Activated naive CD8-positive, alpha-beta T cell treated with anti-CD3 and anti-CD28 coated beads, Interleukin-2, amount 50 U/mL, for 24 hours (primary cell): ENCODE measurements around the gene C4orf17.
A peak's percentile ranks its signal among the peaks of the same experiment; 100 is the strongest.
"Not testable (repeated sequence)": the region's sequence is repeated elsewhere in the genome, so short reads cannot be mapped to it uniquely, and the experiment has no call there.

ENCODE experiments used
- ATAC-seq: fragments of 150-1000 bp; cut with Tn5 transposase; one replicate; pipeline ENCODE4 v1.10.0; 2021
- DNase-seq: peaks from one replicate; pipeline ENCODE4 v3.0.0; 2021
- H3K27ac Mint-ChIP-seq: one replicate; pipeline ENCODE4 v1.8.0; 2021; ENCODE audit warnings: mild to moderate bottlenecking, mixed read lengths
- H3K27me3 Mint-ChIP-seq: one replicate; pipeline ENCODE4 v1.8.0; 2021; ENCODE audit warnings: mixed read lengths
- H3K36me3 Mint-ChIP-seq: one replicate; pipeline ENCODE4 v1.8.0; 2021; ENCODE audit warnings: low read depth, mixed read lengths
- H3K4me1 Mint-ChIP-seq: one replicate; pipeline ENCODE4 v1.8.0; 2021; ENCODE audit warnings: mixed read lengths
- H3K4me3 Mint-ChIP-seq: one replicate; pipeline ENCODE4 v1.8.0; 2021; ENCODE audit warnings: mild to moderate bottlenecking, moderate library complexity, mixed read lengths
- H3K9me3 Mint-ChIP-seq: one replicate; pipeline ENCODE4 v1.8.0; 2021; ENCODE audit warnings: mixed read lengths

C4orf17 gene

GRCh38 chr4:99507349-99507748 lies 3.5 kb upstream of the C4orf17 start:
- ATAC-seq: no peak
- Mint-ChIP-seq H3K27me3 (no peaks in the 10 kb centered on the region), H3K36me3 (no peaks in the 10 kb centered on the region), H3K27ac (peak overlapping the region; percentile 65), H3K4me1 (peaks cover 51% of the 10 kb centered on the region), H3K4me3 (no peak overlapping the region), H3K9me3 (peaks cover 7% of the 10 kb centered on the region)
- no peak for DNase-seq

GRCh38 chr4:99507762-99508161 lies 3.1 kb upstream of the C4orf17 start:
- ATAC-seq (peak; percentile 94), DNase-seq (peak; percentile 9)
- H3K4me1 Mint-ChIP-seq: peaks cover 51% of the 10 kb centered on the region
- H3K27me3 Mint-ChIP-seq: no peaks in the 10 kb centered on the region
- peaks cover 7% of the 10 kb centered on the region for H3K9me3 Mint-ChIP-seq
- H3K4me3 Mint-ChIP-seq: no peak overlapping the region
- H3K27ac Mint-ChIP-seq: peak overlapping the region; percentile 65
- no peaks in the 10 kb centered on the region for H3K36me3 Mint-ChIP-seq

GRCh38 chr4:99518601-99519295 lies 7.9 kb downstream of the C4orf17 start:
- Mint-ChIP-seq H3K27me3 (peaks cover 5% of the 10 kb centered on the region), H3K4me1 (no peaks in the 10 kb centered on the region), H3K4me3 (no peak overlapping the region), H3K9me3 (no peaks in the 10 kb centered on the region), H3K36me3 (no peaks in the 10 kb centered on the region), H3K27ac (no peak overlapping the region)
- no peak for DNase-seq
- ATAC-seq: no peak

- ATAC-seq (no peak), DNase-seq (no peak)
- Mint-ChIP-seq H3K27me3 (peaks cover 11% of the 10 kb centered on the region), H3K9me3 (no peaks in the 10 kb centered on the region), H3K4me3 (no peak overlapping the region), H3K36me3 (no peaks in the 10 kb centered on the region), H3K4me1 (no peaks in the 10 kb centered on the region), H3K27ac (no peak overlapping the region)
These were observed 18.4 kb downstream of the C4orf17 start for GRCh38 chr4:99529228-99529627.

GRCh38 chr4:99529956-99530355 lies 19.1 kb downstream of the C4orf17 start:
- DNase-seq (no peak), ATAC-seq (no peak)
- H3K27me3 Mint-ChIP-seq: peaks cover 11% of the 10 kb centered on the region

GRCh38 chr4:99534699-99535098 lies 23.9 kb downstream of the C4orf17 start:
- ATAC-seq, H3K27ac Mint-ChIP-seq, H3K4me3 Mint-ChIP-seq, DNase-seq, H3K4me1 Mint-ChIP-seq, H3K9me3 Mint-ChIP-seq, H3K36me3 Mint-ChIP-seq: not testable (repeated sequence)
- peaks cover 11% of the 10 kb centered on the region for H3K27me3 Mint-ChIP-seq

More at GRCh38 chr4:99529956-99530355, 19.1 kb downstream of the C4orf17 start:
- H3K4me1 Mint-ChIP-seq: no peaks in the 10 kb centered on the region
- no peaks in the 10 kb centered on the region for H3K9me3 Mint-ChIP-seq
- no peak overlapping the region for H3K4me3 Mint-ChIP-seq
- no peaks in the 10 kb centered on the region for H3K36me3 Mint-ChIP-seq
- no peak overlapping the region for H3K27ac Mint-ChIP-seq

- Mint-ChIP-seq H3K9me3 (no peaks in the 10 kb centered on the region), H3K27me3 (peaks cover 9% of the 10 kb centered on the region), H3K4me3 (no peak overlapping the region), H3K36me3 (no peaks in the 10 kb centered on the region), H3K4me1 (no peaks in the 10 kb centered on the region), H3K27ac (no peak overlapping the region)
- DNase-seq (no peak), ATAC-seq (no peak)
These were observed 25.4 kb downstream of the C4orf17 start for GRCh38 chr4:99536271-99536670.

GRCh38 chr4:99536848-99537247 lies 26.0 kb downstream of the C4orf17 start:
- H3K4me1 Mint-ChIP-seq: no peaks in the 10 kb centered on the region
- H3K36me3 Mint-ChIP-seq: no peaks in the 10 kb centered on the region
- no peak overlapping the region for H3K4me3 Mint-ChIP-seq
- H3K27me3 Mint-ChIP-seq: peaks cover 9% of the 10 kb centered on the region
- no peak overlapping the region for H3K27ac Mint-ChIP-seq
- ATAC-seq (no peak), DNase-seq (no peak)
- no peaks in the 10 kb centered on the region for H3K9me3 Mint-ChIP-seq

GRCh38 chr4:99537674-99538073 lies 26.9 kb downstream of the C4orf17 start:
- DNase-seq (no peak), ATAC-seq (no peak)
- no peak overlapping the region for H3K4me3 Mint-ChIP-seq
- H3K9me3 Mint-ChIP-seq: no peaks in the 10 kb centered on the region
- H3K4me1 Mint-ChIP-seq: no peaks in the 10 kb centered on the region
- H3K27me3 Mint-ChIP-seq: peaks cover 5% of the 10 kb centered on the region
- no peaks in the 10 kb centered on the region for H3K36me3 Mint-ChIP-seq
- no peak overlapping the region for H3K27ac Mint-ChIP-seq

- peaks cover 14% of the 10 kb centered on the region for H3K9me3 Mint-ChIP-seq
- H3K4me1 Mint-ChIP-seq: no peaks in the 10 kb centered on the region
- H3K4me3 Mint-ChIP-seq: no peak overlapping the region
- H3K27ac Mint-ChIP-seq: no peak overlapping the region
- ATAC-seq (no peak), DNase-seq (no peak)
- no peaks in the 10 kb centered on the region for H3K27me3 Mint-ChIP-seq
- H3K36me3 Mint-ChIP-seq: no peaks in the 10 kb centered on the region
These were observed 29.6 kb downstream of the C4orf17 start for GRCh38 chr4:99540277-99540939.

- Mint-ChIP-seq H3K27ac (no peak overlapping the region), H3K9me3 (no peaks in the 10 kb centered on the region), H3K4me1 (no peaks in the 10 kb centered on the region), H3K36me3 (peaks cover 10% of the 10 kb centered on the region), H3K27me3 (no peaks in the 10 kb centered on the region), H3K4me3 (no peak overlapping the region)
- no peak for ATAC-seq
- DNase-seq: no peak
These were observed 42.1 kb downstream of the C4orf17 start for GRCh38 chr4:99552872-99553271.

- peak; percentile 97 for ATAC-seq
- H3K4me1 Mint-ChIP-seq: peaks cover 22% of the 10 kb centered on the region
- DNase-seq: peak; percentile 92
- peaks cover 4% of the 10 kb centered on the region for H3K36me3 Mint-ChIP-seq
- peaks cover 19% of the 10 kb centered on the region for H3K27me3 Mint-ChIP-seq
- H3K4me3 Mint-ChIP-seq: peak within 1 kb of the TSS; percentile 95
- peak within 1 kb of the TSS; percentile 99 for H3K27ac Mint-ChIP-seq
- no peaks in the 10 kb centered on the region for H3K9me3 Mint-ChIP-seq
These were observed 52.7 kb downstream of the C4orf17 start, which contains the start of gene TRMT10A for GRCh38 chr4:99563310-99564186. Gene TRMT10A (minus strand): TSS chr4:99564039. CDS start chr4:99559338, 4,701 bp downstream.

GRCh38 chr4:99564921-99565320 lies 54.1 kb downstream of the C4orf17 start:
- Mint-ChIP-seq H3K4me3 (peak overlapping the region; percentile 95), H3K27me3 (peaks cover 24% of the 10 kb centered on the region), H3K9me3 (no peaks in the 10 kb centered on the region), H3K4me1 (peaks cover 22% of the 10 kb centered on the region), H3K36me3 (peaks cover 4% of the 10 kb centered on the region), H3K27ac (peak overlapping the region; percentile 99)
- DNase-seq (no peak), ATAC-seq (no peak)

GRCh38 chr4:99571883-99572282 lies 61.1 kb downstream of the C4orf17 start:
- no peak for ATAC-seq
- H3K27me3 Mint-ChIP-seq: peaks cover 43% of the 10 kb centered on the region
- H3K36me3 Mint-ChIP-seq: no peaks in the 10 kb centered on the region
- H3K27ac Mint-ChIP-seq: no peak overlapping the region
- H3K9me3 Mint-ChIP-seq: no peaks in the 10 kb centered on the region
- H3K4me3 Mint-ChIP-seq: no peak overlapping the region
- no peak for DNase-seq
- H3K4me1 Mint-ChIP-seq: no peaks in the 10 kb centered on the region
